Nephron progenitor cell (in vitro differentiated cells): Measurements from ENCODE around the gene TPM2.

ENCODE experiments used
- DNase-seq: peaks from one replicate; pipeline ENCODE4 v3.0.0; 2021
- H3K27ac Mint-ChIP-seq: 2 replicates; pipeline ENCODE4 v1.8.0; 2021; ENCODE audit warnings: mild to moderate bottlenecking, moderate library complexity, mixed read lengths
- H3K27me3 Mint-ChIP-seq: 2 replicates; pipeline ENCODE4 v1.8.0; 2021; ENCODE audit warnings: mild to moderate bottlenecking, low read depth, mixed read lengths; ENCODE audit not compliant: poor library complexity
- H3K36me3 Mint-ChIP-seq: 2 replicates; pipeline ENCODE4 v1.8.0; 2021; ENCODE audit warnings: low read depth, mixed read lengths
- H3K4me1 Mint-ChIP-seq: 2 replicates; pipeline ENCODE4 v1.8.0; 2021; ENCODE audit warnings: mixed read lengths
- H3K4me3 Mint-ChIP-seq: 2 replicates; pipeline ENCODE4 v1.8.0; 2021; ENCODE audit warnings: mild to moderate bottlenecking, moderate library complexity, mixed read lengths
- H3K9me3 Mint-ChIP-seq: 2 replicates; pipeline ENCODE4 v1.8.0; 2021; ENCODE audit warnings: mild to moderate bottlenecking, moderate library complexity, mixed read lengths
- CTCF ChIP-seq: fragments of 200-600 bp; sonication (generic); IDR thresholded peaks from 2 replicates; pipeline ENCODE4 v1.5.0; 2021; ENCODE audit warnings: antibody characterized with exemption

The TPM2 gene

GRCh38 chr9:35710818-35711500 is 21.2 kb upstream of the TPM2 start:
- no peak overlapping the region for H3K27ac Mint-ChIP-seq
- H3K36me3 Mint-ChIP-seq = peaks cover 84% of the 10 kb centered on the region
- H3K9me3 Mint-ChIP-seq = no peaks in the 10 kb centered on the region
- H3K27me3 Mint-ChIP-seq = no peaks in the 10 kb centered on the region
- H3K4me3 Mint-ChIP-seq = no peak overlapping the region
- H3K4me1 Mint-ChIP-seq = peaks cover 8% of the 10 kb centered on the region
- no peak for DNase-seq
- no peak for TF ChIP-seq CTCF

- TF ChIP-seq CTCF = no peak
- Mint-ChIP-seq H3K4me3 (no peak overlapping the region), H3K36me3 (peaks cover 73% of the 10 kb centered on the region), H3K9me3 (no peaks in the 10 kb centered on the region), H3K27me3 (no peaks in the 10 kb centered on the region), H3K4me1 (peaks cover 8% of the 10 kb centered on the region), H3K27ac (no peak overlapping the region)
- DNase-seq = no peak
Observed at GRCh38 chr9:35708146-35708545, 18.4 kb upstream of the TPM2 start.

- Mint-ChIP-seq H3K4me3 (no peak overlapping the region), H3K36me3 (peaks cover 67% of the 10 kb centered on the region), H3K4me1 (peaks cover 6% of the 10 kb centered on the region), H3K27ac (no peak overlapping the region), H3K9me3 (no peaks in the 10 kb centered on the region), H3K27me3 (no peaks in the 10 kb centered on the region)
- DNase-seq = no peak
- TF ChIP-seq CTCF = no peak
Observed at GRCh38 chr9:35706951-35707350, 17.2 kb upstream of the TPM2 start.

- Mint-ChIP-seq H3K27ac (no peak overlapping the region), H3K27me3 (no peaks in the 10 kb centered on the region), H3K36me3 (peaks cover 57% of the 10 kb centered on the region), H3K4me3 (no peak overlapping the region), H3K9me3 (no peaks in the 10 kb centered on the region), H3K4me1 (no peaks in the 10 kb centered on the region)
- no peak for DNase-seq
- TF ChIP-seq CTCF = no peak
Observed at GRCh38 chr9:35705836-35706430, 16.2 kb upstream of the TPM2 start.

GRCh38 chr9:35705372-35705771 is 15.6 kb upstream of the TPM2 start:
- peaks cover 51% of the 10 kb centered on the region for H3K36me3 Mint-ChIP-seq

More at GRCh38 chr9:35705372-35705771, 15.6 kb upstream of the TPM2 start:
- no peaks in the 10 kb centered on the region for H3K27me3 Mint-ChIP-seq
- no peak for TF ChIP-seq CTCF
- no peaks in the 10 kb centered on the region for H3K9me3 Mint-ChIP-seq
- no peaks in the 10 kb centered on the region for H3K4me1 Mint-ChIP-seq
- DNase-seq = no peak
- H3K4me3 Mint-ChIP-seq = no peak overlapping the region
- no peak overlapping the region for H3K27ac Mint-ChIP-seq
